ENCODE data around the gene ITGA8. TPM values are rescaled to one million over a fixed set of nuclear protein-coding genes. Genes with fewer than 3 reads are reported as not detected.
A peak's percentile ranks its signal among the peaks of the same experiment; 100 is the strongest.

Gene ITGA8
- total and polyA plus RNA-seq, 9 of the 15 experiments (the other 6 are each of a cell fraction or from before 2014, with no cell fraction given) = 0.01 to 0.07 (median 0.04) TPM; not detected in 5

- no peak for TF ChIP-seq ZNF239 (CRISPR knock-in tag; IDR thresholded peaks at IDR 0.05)
- no peak for TF ChIP-seq ZNF57 (CRISPR knock-in tag; IDR thresholded peaks at IDR 0.05)
- no peak for TF ChIP-seq NONO (IDR thresholded peaks at IDR 0.05; ENCODE audit: low read depth in 2 of 2, low read length in 1 of 2)
Measured at GRCh38 chr10:15739254-15739970, 19.7 kb upstream of the ITGA8 start (continued).

DNA sequence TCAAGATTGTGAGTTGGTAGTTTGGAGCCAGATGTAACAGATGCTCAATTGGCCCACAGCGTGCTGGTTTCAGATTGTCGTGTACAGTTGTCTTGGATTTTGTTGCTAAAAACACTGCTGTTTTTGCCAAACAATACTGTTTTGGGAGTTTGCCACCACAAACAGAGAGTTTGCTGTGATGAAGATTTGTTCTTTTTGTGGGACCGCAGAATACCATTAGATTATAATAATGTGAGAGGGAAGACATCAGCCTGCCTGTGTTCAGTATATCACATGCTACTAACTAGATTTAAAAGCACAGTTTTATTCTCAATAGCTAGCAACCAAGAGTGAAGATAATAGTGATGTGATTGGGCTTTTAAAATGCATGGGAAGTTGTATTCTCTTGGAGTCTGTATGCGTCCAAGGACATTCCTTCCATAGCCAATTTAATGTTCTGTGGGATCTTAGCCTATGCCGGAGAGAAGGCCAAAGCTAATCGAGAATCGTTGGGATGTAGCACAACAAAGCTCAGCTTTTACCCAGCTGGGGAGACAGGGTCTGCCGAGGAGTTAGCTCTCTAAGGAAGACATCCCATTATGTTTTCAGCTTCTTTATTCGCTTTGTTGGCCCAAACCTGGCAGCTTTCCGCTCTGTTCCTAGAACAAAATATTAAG, 18.7 kb upstream of the ITGA8 start:
- no peak for ATAC-seq
- ChIA-PET CTCF (ENCODE audit: low intra/inter-chr PET ratio) (no interaction called here), POLR2A (no interaction called here)
- Histone ChIP-seq H4K20me1 (replicated peaks; ENCODE audit: control insufficient read depth, insufficient read depth, low read length) (no peaks in the 10 kb centered on the region), H2AFZ (ENCODE audit: low read depth, low read length) (peak overlapping the region; percentile 27; the same call in 1 of the 2 replicates), H3K27ac (ENCODE audit: extremely low read depth, low read depth, low read length) (no peak overlapping the region), H3K9me3 (replicated peaks; ENCODE audit: control insufficient read depth, insufficient read depth, low read depth, low read length) (no peaks in the 10 kb centered on the region), H3K36me3 (ENCODE audit: control insufficient read depth, insufficient read depth, low read length) (no peaks in the 10 kb centered on the region), H3K79me2 (ENCODE audit: control insufficient read depth, insufficient read depth, low read length) (no peaks in the 10 kb centered on the region), H3K27me3 (ENCODE audit: control insufficient read depth in 2 of 2, insufficient read depth in 2 of 2, low read length in 2 of 2) (peaks cover 2 to 10% of the 10 kb centered on the region in 2 experiments; a peak in 3 of 5 replicates), H3K4me3 (no peak overlapping the region), H3K4me1 (replicated peaks in 1 of 2; ENCODE audit: control insufficient read depth in 2 of 2, insufficient read depth in 2 of 2, low read length in 2 of 2) (no peaks in the 10 kb centered on the region), H3K9ac (ENCODE audit: insufficient read depth in 1 of 2, low read depth in 2 of 2, low read length in 2 of 2) (no peak overlapping the region), H3K9me1 (ENCODE audit: control insufficient read depth, insufficient read depth, low read length) (no peaks in the 10 kb centered on the region), H3K4me2 (ENCODE audit: insufficient read depth, low read length) (no peak overlapping the region)
- TF ChIP-seq HMGN3 (IDR thresholded peaks at IDR 0.05; ENCODE audit: borderline replicate concordance, extremely low read depth, insufficient read length, low read depth, low read length) (no peak), THRB (CRISPR knock-in tag; conservative IDR thresholded peaks at IDR 0.05) (no peak), MAFG (tag; conservative IDR thresholded peaks at IDR 0.05) (no peak), ZNF232 (CRISPR knock-in tag; IDR thresholded peaks at IDR 0.05) (no peak), SMAD1 (IDR thresholded peaks at IDR 0.05; ENCODE audit: low read depth, low read length, partially characterized antibody) (no peak), CAMTA2 (CRISPR knock-in tag; conservative IDR thresholded peaks at IDR 0.05) (no peak), NR2C1 (IDR thresholded peaks at IDR 0.05) (no peak), NR2C1 (tag; IDR thresholded peaks at IDR 0.05) (no peak), SIX5 (IDR thresholded peaks at IDR 0.05; ENCODE audit: borderline replicate concordance in 1 of 2, insufficient read depth in 1 of 2, low read depth in 1 of 2, low read length in 2 of 2) (no peak), DEAF1 (CRISPR knock-in tag; IDR thresholded peaks at IDR 0.05) (no peak), ZNF41 (CRISPR knock-in tag; conservative IDR thresholded peaks at IDR 0.05) (no peak), SPI1 (IDR thresholded peaks at IDR 0.05; ENCODE audit: borderline replicate concordance, low read depth, low read length) (no peak), KLF13 (tag; IDR thresholded peaks at IDR 0.05; ENCODE audit: borderline replicate concordance, low read depth) (no peak), NFXL1 (CRISPR knock-in tag; IDR thresholded peaks at IDR 0.05) (no peak)
- no peak for DNase-seq (ENCODE audit: extremely low read depth in 1 of 4, low spot score in 3 of 4)
- no peak for FAIRE-seq
- 37% methylated on average over 10 of the region's 10 CpGs for WGBS (ENCODE audit: insufficient coverage, low coverage, missing lambda C conversion rate)
- intact Hi-C loops (cut with micrococcal nuclease) (no loop called here), in situ Hi-C loops (cut with MboI) (no loop called here)
- no TSS peak for BruUV-seq (replicated peaks)
